Prostate gland (tissue), 2 donors: ENCODE measurements around the gene ACIN1.

Source experiments
- POLR2A ChIP-seq: fragments of 450-650 bp; IDR thresholded peaks from one replicate; pipeline ENCODE4 v1.6.1; 2016; ENCODE audit warnings: antibody characterized with exemption, mild to moderate bottlenecking
- POLR2AphosphoS5 ChIP-seq: sonication (generic); formaldehyde crosslinking; IDR thresholded peaks from one replicate; pipeline ENCODE4 v1.6.1; 2017; ENCODE audit warnings: antibody characterized with exemption
- TF ChIP-seq, protein P1 (sequence below), 4 experiments: fragments of 200-600 bp in 2 of 4; fragments of 450-650 bp in 2 of 4; sonication (generic) in 2 of 4; IDR thresholded peaks; 1 replicate in 3 of 4; 2 replicates in 1 of 4; pipeline ENCODE4 v1.5.1; 2016 to 2019; ENCODE audit warnings: antibody characterized with exemption in 4 of 4, mild to moderate bottlenecking in 2 of 4, moderate library complexity in 2 of 4

- TF ChIP-seq, protein P1, sequence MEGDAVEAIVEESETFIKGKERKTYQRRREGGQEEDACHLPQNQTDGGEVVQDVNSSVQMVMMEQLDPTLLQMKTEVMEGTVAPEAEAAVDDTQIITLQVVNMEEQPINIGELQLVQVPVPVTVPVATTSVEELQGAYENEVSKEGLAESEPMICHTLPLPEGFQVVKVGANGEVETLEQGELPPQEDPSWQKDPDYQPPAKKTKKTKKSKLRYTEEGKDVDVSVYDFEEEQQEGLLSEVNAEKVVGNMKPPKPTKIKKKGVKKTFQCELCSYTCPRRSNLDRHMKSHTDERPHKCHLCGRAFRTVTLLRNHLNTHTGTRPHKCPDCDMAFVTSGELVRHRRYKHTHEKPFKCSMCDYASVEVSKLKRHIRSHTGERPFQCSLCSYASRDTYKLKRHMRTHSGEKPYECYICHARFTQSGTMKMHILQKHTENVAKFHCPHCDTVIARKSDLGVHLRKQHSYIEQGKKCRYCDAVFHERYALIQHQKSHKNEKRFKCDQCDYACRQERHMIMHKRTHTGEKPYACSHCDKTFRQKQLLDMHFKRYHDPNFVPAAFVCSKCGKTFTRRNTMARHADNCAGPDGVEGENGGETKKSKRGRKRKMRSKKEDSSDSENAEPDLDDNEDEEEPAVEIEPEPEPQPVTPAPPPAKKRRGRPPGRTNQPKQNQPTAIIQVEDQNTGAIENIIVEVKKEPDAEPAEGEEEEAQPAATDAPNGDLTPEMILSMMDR (IDR thresholded peaks at IDR 0.05) = no peak
- TF ChIP-seq POLR2A (no peak), POLR2AphosphoS5 (no peak)
Measured at GRCh38 chr14:23080474-23080873, 14.5 kb downstream of the ACIN1 start.
